GM23338 (cell line): ENCODE results near the gene PIGN. TPM values are rescaled to one million over a fixed set of nuclear protein-coding genes. Genes with fewer than 3 reads are reported as not detected.

ENCODE experiments used
- ATAC-seq: fragments of 200-7000 bp; cut with Tn5 transposase; 3 replicates; pipeline ENCODE4 v1.9.1; 2020
- DNase-seq: peaks from one replicate; pipeline ENCODE4 v3.0.0-alpha.2; 2015; ENCODE audit warnings: low spot score
- H2AFZ ChIP-seq: fragments of 200-600 bp; sonication (generic); 2 replicates; pipeline ENCODE4 v1.8.0; 2016; ENCODE audit warnings: antibody characterized with exemption, mild to moderate bottlenecking, moderate library complexity
- H3F3A ChIP-seq: fragments of 200-600 bp; sonication (generic); replicated peaks from 2 replicates; pipeline ENCODE4 v1.8.0; 2017; ENCODE audit warnings: antibody characterized with exemption, mixed run types, low read depth
- H3K27ac ChIP-seq: fragments of 200-600 bp; sonication (generic); 2 replicates; pipeline ENCODE4 v1.6.1; 2016; ENCODE audit warnings: low read depth
- H3K27me3 ChIP-seq: fragments of 200-600 bp; sonication (generic); 2 replicates; pipeline ENCODE4 v1.8.0; 2016; ENCODE audit warnings: mild to moderate bottlenecking, mixed run types, moderate library complexity; ENCODE audit not compliant: insufficient read depth
- H3K36me3 ChIP-seq: fragments of 200-600 bp; sonication (generic); 2 replicates; pipeline ENCODE4 v1.8.0; 2016; ENCODE audit warnings: mild to moderate bottlenecking; ENCODE audit not compliant: insufficient read depth
- H3K4me1 ChIP-seq: fragments of 200-600 bp; sonication (generic); 2 replicates; pipeline ENCODE4 v1.8.0; 2016; ENCODE audit warnings: mild to moderate bottlenecking, moderate library complexity; ENCODE audit not compliant: insufficient read depth
- H3K4me2 ChIP-seq: fragments of 200-600 bp; sonication (generic); 2 replicates; pipeline ENCODE4 v1.7.1; 2017; ENCODE audit warnings: mixed run types
- H3K4me3 ChIP-seq: fragments of 200-600 bp; sonication (generic); 2 replicates; pipeline ENCODE4 v1.6.1; 2016; ENCODE audit warnings: mixed run types
- H3K79me2 ChIP-seq: fragments of 200-600 bp; sonication (generic); replicated peaks from 2 replicates; pipeline ENCODE4 v1.8.0; 2017; ENCODE audit warnings: mild to moderate bottlenecking; ENCODE audit not compliant: insufficient read depth
- H3K9me2 ChIP-seq: fragments of 200-600 bp; sonication (generic); 2 replicates; pipeline ENCODE4 v1.8.0; 2017; ENCODE audit not compliant: insufficient read depth
- H4K20me1 ChIP-seq: fragments of 200-600 bp; sonication (generic); replicated peaks from 2 replicates; pipeline ENCODE4 v1.8.0; 2017; ENCODE audit warnings: mild to moderate bottlenecking; ENCODE audit not compliant: insufficient read depth
- H3K27ac Mint-ChIP-seq: 2 replicates; pipeline ENCODE4 v1.8.0; 2020; ENCODE audit warnings: inconsistent platforms, mild to moderate bottlenecking, moderate library complexity, mixed read lengths
- H3K27me3 Mint-ChIP-seq: 3 replicates; pipeline ENCODE4 v1.8.0; 2022; ENCODE audit warnings: low read depth, mild to moderate bottlenecking, moderate library complexity, mixed read lengths, inconsistent platforms; ENCODE audit not compliant: insufficient read depth, poor library complexity
- H3K36me3 Mint-ChIP-seq: 3 replicates; pipeline ENCODE4 v1.8.0; 2021; ENCODE audit warnings: low read depth, mild to moderate bottlenecking, inconsistent platforms, moderate library complexity, mixed read lengths
- H3K4me1 Mint-ChIP-seq: 3 replicates; pipeline ENCODE4 v1.8.0; 2020; ENCODE audit warnings: mild to moderate bottlenecking, inconsistent platforms, mixed read lengths
- H3K4me3 Mint-ChIP-seq: 3 replicates; pipeline ENCODE4 v1.8.0; 2021; ENCODE audit warnings: moderate library complexity, mild to moderate bottlenecking, inconsistent platforms, mixed read lengths
- H3K9me3 Mint-ChIP-seq: 3 replicates; pipeline ENCODE4 v1.8.0; 2020; ENCODE audit warnings: moderate library complexity, mild to moderate bottlenecking, inconsistent platforms, mixed read lengths
- CREB1 ChIP-seq: fragments of 250-450 bp; sonication (Bioruptor Pico); IDR thresholded peaks from 2 replicates; pipeline ENCODE4 v1.5.0; 2020; ENCODE audit warnings: low read depth, mild to moderate bottlenecking, moderate library complexity
- ETS1 ChIP-seq: IDR thresholded peaks from 2 replicates; pipeline ENCODE4 v1.6.1; 2016; ENCODE audit warnings: antibody characterized with exemption
- EZH2 ChIP-seq: fragments of 200-600 bp; sonication (generic); IDR thresholded peaks from one replicate; pipeline ENCODE4 v1.8.0; 2017; ENCODE audit warnings: antibody characterized with exemption, mild to moderate bottlenecking, low read depth; ENCODE audit not compliant: unreplicated experiment
- EZH2phosphoT487 ChIP-seq: fragments of 200-600 bp; sonication (generic); IDR thresholded peaks from one replicate; pipeline ENCODE4 v1.8.1; 2018; ENCODE audit warnings: antibody characterized with exemption; ENCODE audit not compliant: unreplicated experiment
- JUNB ChIP-seq: IDR thresholded peaks from one replicate; pipeline ENCODE4 v1.6.1; 2016; ENCODE audit warnings: antibody characterized with exemption; ENCODE audit not compliant: unreplicated experiment
- NANOG ChIP-seq: IDR thresholded peaks from 2 replicates; pipeline ENCODE4 v1.6.1; 2016; ENCODE audit warnings: antibody characterized with exemption, borderline replicate concordance
- REST ChIP-seq: IDR thresholded peaks from one replicate; pipeline ENCODE4 v1.6.1; 2018; ENCODE audit warnings: antibody characterized with exemption; ENCODE audit not compliant: unreplicated experiment
- STAT1 ChIP-seq: IDR thresholded peaks from one replicate; pipeline ENCODE4 v1.6.1; 2016; ENCODE audit warnings: antibody characterized with exemption; ENCODE audit not compliant: unreplicated experiment
- ZNF462 ChIP-seq: fragments of 250-450 bp; sonication (Bioruptor Pico); IDR thresholded peaks from 2 replicates; pipeline ENCODE4 v1.5.0; 2020; ENCODE audit warnings: mild to moderate bottlenecking, moderate library complexity
- polyA plus RNA-seq: library from polyadenylated mRNA; unstranded; fragments of >200 nt; fragmentation: Nextera tagmentation; extraction: Ambion mirVana; gene quantifications from 2 replicates; pipeline ENCODE4 v1.2.1, GENCODE V29; 2016
- total RNA-seq: library from RNA; depleted of rRNA; stranded (reverse); fragments of >200 nt; shearing (Covaris generic); gene quantifications from 2 replicates; pipeline ENCODE4 v1.2.3, GENCODE V29; 2014

PIGN gene
- total and polyA plus RNA-seq, 2 experiments from 2014 or later, result 9.4 to 33.0 TPM

- TF ChIP-seq ETS1, result no peak
Observed at GRCh38 chr18:62033756-62034155, 153.1 kb downstream of the PIGN start (continued).

- no peak overlapping the region for H3K4me2 ChIP-seq
- H3K79me2 ChIP-seq, result no peaks in the 10 kb centered on the region
- Mint-ChIP-seq H3K4me1 (peaks cover 9% of the 10 kb centered on the region), H3K27ac (no peak overlapping the region), H3K9me3 (no peaks in the 10 kb centered on the region), H3K4me3 (no peak overlapping the region), H3K27me3 (peaks cover 8% of the 10 kb centered on the region), H3K36me3 (no peaks in the 10 kb centered on the region)
- DNase-seq (no peak), ATAC-seq (no peak)
- H3K27me3 ChIP-seq, result no peaks in the 10 kb centered on the region
- peaks cover 13% of the 10 kb centered on the region; the same call in 1 of the 2 replicates for H3K9me2 ChIP-seq
- peaks cover 7% of the 10 kb centered on the region; the same call in 1 of the 2 replicates for H3K4me1 ChIP-seq
- no peak overlapping the region for H3K4me3 ChIP-seq
- H2AFZ ChIP-seq, result no peak overlapping the region
- no peak overlapping the region for H3K27ac ChIP-seq
- H3F3A ChIP-seq, result no peaks in the 10 kb centered on the region
- no peaks in the 10 kb centered on the region for H3K36me3 ChIP-seq
- H4K20me1 ChIP-seq, result no peaks in the 10 kb centered on the region
- TF ChIP-seq JUNB, result no peak
- TF ChIP-seq ZNF462 (CRISPR knock-in tag), result no peak
- no peak for TF ChIP-seq REST
- no peak for TF ChIP-seq EZH2phosphoT487
- no peak for TF ChIP-seq NANOG
- no peak for TF ChIP-seq EZH2
- TF ChIP-seq CREB1 (CRISPR knock-in tag), result no peak
- no peak for TF ChIP-seq STAT1
Observed at GRCh38 chr18:62033207-62033606, 153.6 kb downstream of the PIGN start.
